SK-N-DZ (cell line): ENCODE measurements around the gene ABHD11.
"Not testable (repeated sequence)": the region's sequence is repeated elsewhere in the genome, so short reads cannot be mapped to it uniquely, and the experiment has no call there.

Experiments
- DNase-seq: peaks from one replicate; pipeline ENCODE4 v3.0.0-alpha.2; 2015; ENCODE audit warnings: low spot score

The ABHD11 gene

GRCh38 chr7:73746378-73746777, 7.8 kb upstream of the ABHD11 start:
- no peak for DNase-seq

- no peak for DNase-seq
Observed at GRCh38 chr7:73742753-73743641, 4.4 kb upstream of the ABHD11 start.

- DNase-seq: no peak
Observed at GRCh38 chr7:73742338-73742752, 3.7 kb upstream of the ABHD11 start.

GRCh38 chr7:73741600-73741999, 3.0 kb upstream of the ABHD11 start:
- DNase-seq: no peak

GRCh38 chr7:73740771-73741170, 2.2 kb upstream of the ABHD11 start:
- DNase-seq: no peak

GRCh38 chr7:73740212-73740611, 1.6 kb upstream of the ABHD11 start:
- DNase-seq: no peak

GRCh38 chr7:73739387-73739767, 775 bp upstream of the ABHD11 start:
- no peak for DNase-seq

- peak; percentile 48 for DNase-seq
Observed at GRCh38 chr7:73738220-73738611, 386 bp downstream of the ABHD11 start.

GRCh38 chr7:73737491-73738219, 947 bp downstream of the ABHD11 start:
- DNase-seq: no peak

- DNase-seq: no peak
Observed at GRCh38 chr7:73736885-73737284, 1.7 kb downstream of the ABHD11 start.

GRCh38 chr7:73735528-73735905, 3.1 kb downstream of the ABHD11 start:
- no peak for DNase-seq

- peak; percentile 82 for DNase-seq
Observed at GRCh38 chr7:73734619-73735527, 3.7 kb downstream of the ABHD11 start.

- DNase-seq: no peak
Observed at GRCh38 chr7:73732397-73732796, 6.2 kb downstream of the ABHD11 start.

GRCh38 chr7:73730485-73730884, 8.1 kb downstream of the ABHD11 start:
- DNase-seq: peak; percentile 60

GRCh38 chr7:73728551-73728950, 10.1 kb downstream of the ABHD11 start:
- DNase-seq: no peak

- no peak for DNase-seq
Observed at GRCh38 chr7:73727952-73728351, 10.7 kb downstream of the ABHD11 start.

- no peak for DNase-seq
Observed at GRCh38 chr7:73726083-73726466, 12.5 kb downstream of the ABHD11 start.

GRCh38 chr7:73723813-73724212, 14.8 kb downstream of the ABHD11 start:
- no peak for DNase-seq

- DNase-seq: no peak
Observed at GRCh38 chr7:73722785-73723184, 15.8 kb downstream of the ABHD11 start.

- DNase-seq: not testable (repeated sequence)
Observed at GRCh38 chr7:73722182-73722581, 16.4 kb downstream of the ABHD11 start.

- no peak for DNase-seq
Observed at GRCh38 chr7:73721377-73721817, 17.2 kb downstream of the ABHD11 start.

GRCh38 chr7:73720443-73720842, 18.2 kb downstream of the ABHD11 start:
- DNase-seq: not testable (repeated sequence)
